HG02885 (cell line): ENCODE measurements around the gene RANBP9.

Experiments used
- ATAC-seq: cut with Tn5 transposase; IDR thresholded peaks from one replicate; pipeline ENCODE4 v1.9.1; 2021; ENCODE audit warnings: mild to moderate bottlenecking; ENCODE audit not compliant: unreplicated experiment, poor library complexity

Gene RANBP9

GRCh38 chr6:13711324-13711732, 307 bp downstream of the RANBP9 start:
- ATAC-seq = peak; percentile 56

- ATAC-seq = peak; percentile 17
Measured at GRCh38 chr6:13710552-13711323, 897 bp downstream of the RANBP9 start.

GRCh38 chr6:13709689-13710551, 1.7 kb downstream of the RANBP9 start:
- no peak for ATAC-seq

DNA sequence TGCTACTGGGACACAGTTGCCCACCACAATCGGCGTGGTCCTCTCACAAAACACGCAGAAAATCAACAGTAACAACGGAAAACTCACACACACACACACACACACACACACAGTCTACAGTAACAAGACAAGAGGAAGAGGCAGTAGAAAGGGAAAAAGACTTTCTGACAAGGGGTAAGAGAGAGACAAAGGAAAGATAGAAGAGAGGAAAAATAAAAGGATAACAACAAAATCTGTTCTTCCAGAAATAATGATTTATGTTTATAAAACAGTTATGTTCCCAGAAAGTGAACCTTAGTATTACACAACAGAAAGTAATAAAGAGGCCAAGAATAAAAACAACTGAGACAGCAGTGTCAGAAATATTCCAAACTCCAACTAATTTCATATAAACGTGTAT, 2.9 kb downstream of the RANBP9 start:
- no peak for ATAC-seq

- ATAC-seq = no peak
Measured at GRCh38 chr6:13703496-13703895, 8.1 kb downstream of the RANBP9 start.

DNA sequence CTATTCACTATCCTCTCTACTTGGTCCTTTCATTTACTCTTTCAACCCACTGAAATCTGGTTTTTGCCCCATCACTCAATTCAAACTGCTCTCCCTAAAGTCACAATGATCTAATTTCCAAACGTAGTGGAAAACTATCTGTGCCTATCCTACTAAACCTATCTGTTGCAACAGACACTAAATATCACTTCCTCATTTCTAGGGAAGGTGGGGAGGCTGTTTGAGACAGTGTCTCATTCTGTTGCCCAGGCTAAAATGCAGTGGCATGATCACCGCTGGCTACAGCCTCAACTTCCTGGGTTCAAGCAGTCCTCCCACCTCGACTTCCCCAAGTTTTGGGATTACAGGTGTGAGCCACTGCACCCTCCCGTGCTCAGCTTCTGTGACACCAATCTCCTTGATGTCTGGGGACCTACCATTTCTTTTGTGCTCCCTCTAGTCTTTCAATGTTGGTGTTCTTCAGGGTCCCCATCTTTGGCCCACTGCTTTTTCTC, 8.8 kb downstream of the RANBP9 start:
- no peak for ATAC-seq

DNA sequence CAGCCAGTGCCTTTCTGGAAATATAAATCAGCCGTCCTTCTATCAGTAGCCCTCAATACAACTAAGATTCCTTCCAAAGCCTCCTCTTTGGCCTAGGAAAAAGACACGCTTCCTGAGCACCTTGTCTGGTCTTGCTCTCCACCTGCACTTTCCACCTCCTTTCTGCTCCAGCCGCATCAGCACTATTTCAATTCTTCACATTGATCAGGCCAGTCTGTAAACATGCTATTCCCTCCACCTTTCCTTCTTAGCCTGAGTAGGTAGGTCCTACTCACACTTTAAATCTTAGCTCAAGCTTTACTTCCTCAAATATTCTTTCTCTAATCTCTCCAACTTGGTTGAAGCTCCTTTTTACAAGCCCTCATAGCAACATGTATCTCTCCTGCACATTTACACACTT, 11.4 kb downstream of the RANBP9 start:
- no peak for ATAC-seq

- no peak for ATAC-seq
Measured at GRCh38 chr6:13698715-13699114, 12.9 kb downstream of the RANBP9 start.

- no peak for ATAC-seq
Measured at GRCh38 chr6:13697857-13698256, 13.8 kb downstream of the RANBP9 start.

DNA sequence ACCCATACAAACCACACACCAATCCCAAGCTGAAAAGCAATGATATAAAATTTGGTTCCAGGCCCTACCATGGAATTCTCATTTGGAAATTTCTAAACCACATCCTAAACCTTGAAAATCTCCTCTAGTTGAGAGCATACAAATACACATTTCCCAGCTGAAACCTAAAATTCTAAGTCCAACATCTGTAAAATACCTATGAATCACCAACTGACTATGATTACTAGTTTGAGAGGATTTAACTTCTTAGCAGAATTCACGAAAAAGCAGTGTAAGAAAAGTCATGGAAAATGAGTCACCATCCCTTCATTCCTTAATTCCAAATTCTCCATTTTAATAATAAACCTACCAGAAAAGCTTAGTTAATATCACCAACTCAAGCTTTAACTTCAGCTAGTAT, 15.4 kb downstream of the RANBP9 start:
- no peak for ATAC-seq

DNA sequence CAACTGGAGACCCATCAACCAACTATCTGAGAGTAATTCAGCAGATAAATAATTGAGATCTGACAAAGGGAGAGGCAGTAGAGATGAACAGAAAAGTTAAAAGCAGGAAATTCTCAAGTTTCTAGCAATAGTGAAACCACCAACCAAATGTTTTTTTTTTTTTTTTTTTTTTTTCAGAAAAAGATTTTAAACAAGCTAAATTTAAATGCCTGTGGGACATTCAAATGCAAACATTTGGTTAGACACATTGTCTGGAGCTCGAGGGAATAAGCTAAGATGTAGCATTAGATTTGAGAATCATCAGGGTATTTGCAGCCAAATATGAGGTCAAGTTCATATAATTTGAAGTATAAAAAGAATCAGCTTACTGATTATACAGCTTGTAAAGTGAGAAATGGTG, 16.4 kb downstream of the RANBP9 start:
- ATAC-seq = no peak

- no peak for ATAC-seq
Measured at GRCh38 chr6:13694562-13694961, 17.1 kb downstream of the RANBP9 start.

DNA sequence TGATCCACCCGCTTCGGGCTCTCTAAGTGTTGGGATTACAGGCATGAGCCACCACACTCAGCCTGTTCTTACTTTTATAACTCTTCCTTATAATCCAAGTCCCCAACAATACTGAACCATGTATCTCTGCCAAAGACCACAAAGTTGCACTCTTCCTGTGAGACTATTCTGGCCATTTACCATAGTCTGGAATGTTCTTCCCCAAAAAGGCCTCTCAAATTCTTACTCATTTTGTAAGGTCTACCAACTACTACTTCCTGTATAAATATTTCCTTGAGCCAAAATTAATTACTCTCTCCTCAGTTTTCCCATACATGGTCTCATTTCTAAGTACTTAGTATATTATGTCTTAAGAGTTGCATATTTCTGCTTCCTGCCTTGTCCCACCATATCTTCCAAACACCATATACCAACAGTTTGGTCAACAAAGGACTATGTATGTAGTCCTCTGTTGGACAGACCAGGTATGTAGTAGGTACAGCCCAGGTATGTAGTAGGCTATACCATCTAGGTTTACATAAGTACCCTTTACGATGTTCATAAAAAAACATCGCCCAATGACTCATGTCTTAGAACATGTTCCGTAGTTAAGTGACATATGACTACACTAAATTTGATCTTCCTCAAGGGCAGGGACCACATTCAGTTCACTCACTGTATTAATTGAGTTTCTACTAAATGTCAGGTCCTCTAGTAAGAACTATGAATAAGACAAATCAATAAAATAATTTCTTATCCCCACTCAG, 22.0 kb downstream of the RANBP9 start:
- ATAC-seq = no peak

DNA sequence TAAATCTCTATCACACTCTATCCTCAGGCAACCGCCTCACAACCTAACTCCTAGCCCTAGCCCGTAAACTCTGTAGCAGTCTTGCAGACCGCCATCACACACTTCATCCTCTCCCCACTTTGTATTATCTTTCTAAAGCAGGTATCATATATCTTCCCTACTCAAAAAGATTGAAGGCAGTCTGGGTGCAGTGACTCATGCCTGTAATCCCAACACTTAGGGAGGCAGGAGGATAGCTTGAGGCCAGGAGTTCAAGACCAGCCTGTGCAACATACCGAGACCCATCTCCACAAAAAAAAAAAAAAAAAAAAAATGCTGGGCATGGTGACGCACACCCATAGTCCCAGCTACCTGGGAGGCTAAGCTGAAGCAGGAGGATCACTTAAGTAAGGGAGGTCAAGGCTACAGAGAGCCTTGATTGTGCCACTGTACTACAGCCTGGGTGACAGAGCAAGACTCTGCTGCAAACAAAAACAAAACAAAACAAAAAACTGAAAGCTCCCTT, 22.9 kb downstream of the RANBP9 start:
- ATAC-seq = no peak

- no peak for ATAC-seq
Measured at GRCh38 chr6:13687917-13688351, 23.7 kb downstream of the RANBP9 start.

DNA sequence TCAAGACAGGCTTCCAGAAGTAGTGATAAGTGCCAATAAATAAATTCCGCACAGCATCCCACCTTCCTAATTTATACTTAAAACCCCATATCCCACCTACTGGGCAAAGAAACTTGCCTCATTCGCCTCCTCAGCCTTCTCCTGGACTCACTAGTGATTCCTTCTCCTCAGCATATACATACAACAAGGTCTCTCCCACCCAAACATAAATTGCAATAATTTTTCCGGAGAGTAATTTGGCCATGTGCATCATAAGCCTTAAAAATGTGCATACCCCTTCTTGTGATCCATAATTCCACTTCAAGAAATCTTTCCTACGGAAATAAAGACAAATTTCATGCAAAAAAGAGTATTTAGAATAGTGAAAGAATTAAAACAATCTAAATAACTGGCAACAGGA, 26.8 kb downstream of the RANBP9 start:
- ATAC-seq = no peak

- no peak for ATAC-seq
Measured at GRCh38 chr6:13683038-13683437, 28.6 kb downstream of the RANBP9 start.

GRCh38 chr6:13682346-13682745, 29.3 kb downstream of the RANBP9 start:
- no peak for ATAC-seq

- no peak for ATAC-seq
Measured at GRCh38 chr6:13681305-13682061, 30.2 kb downstream of the RANBP9 start.
